Nasal cavity respiratory epithelium epithelial cell of viscerocranial mucosa (primary cell): ENCODE measurements around the gene SH3BP5L. TPM values are rescaled to one million over a fixed set of nuclear protein-coding genes. Genes with fewer than 3 reads are reported as not detected.

ENCODE experiments used
- total RNA-seq: library from RNA; depleted of rRNA; stranded (reverse); fragments of >200 nt; gene quantifications from 2 replicates; pipeline ENCODE4 v1.2.3, GENCODE V29; 2014

Gene SH3BP5L
- total RNA-seq: 20.2 and 27.3 TPM in 2 replicates

DNA sequence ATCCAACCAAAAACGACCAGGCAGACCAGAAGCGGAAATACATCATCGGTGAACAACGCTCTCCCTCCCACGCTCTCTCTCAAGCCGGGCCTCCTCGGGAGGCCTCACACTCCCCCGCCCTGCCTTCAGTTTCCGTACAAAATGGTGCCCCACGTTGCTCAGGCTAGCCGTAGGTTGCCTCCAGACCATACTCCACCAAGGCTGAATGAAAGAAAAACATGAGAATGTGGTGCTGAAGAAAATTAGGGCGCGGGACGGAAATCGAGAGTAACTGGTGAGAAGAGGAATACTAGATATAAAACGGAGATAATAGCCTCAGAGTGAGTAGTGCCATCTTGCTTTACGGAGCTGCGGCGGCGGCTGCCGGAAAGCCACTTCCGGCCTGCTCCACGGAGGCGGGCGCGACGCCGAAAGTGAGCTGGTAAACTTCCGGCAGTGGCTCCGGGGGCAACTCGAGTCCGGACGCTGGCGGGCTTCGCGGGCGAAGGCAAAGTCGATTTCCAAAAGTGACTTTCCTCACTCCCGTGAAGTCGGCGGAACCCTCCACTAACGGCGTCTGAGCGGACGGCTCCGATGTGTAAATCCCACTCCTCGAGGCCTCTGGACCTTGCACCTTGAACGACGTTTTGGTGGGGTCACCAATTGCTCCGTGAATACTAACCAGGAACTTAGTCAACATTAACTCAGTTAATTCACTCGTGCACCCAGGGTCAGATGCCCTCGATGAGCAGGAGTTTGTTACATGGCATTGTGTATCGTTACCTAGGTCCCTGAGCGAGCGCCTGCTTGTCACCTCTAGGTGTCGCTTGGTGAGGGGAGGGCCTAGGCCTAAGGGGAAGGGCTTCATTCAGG, at the start of gene SH3BP5L:
Gene SH3BP5L, minus strand, starts transcription at position 7 of the 852 bp plus-strand sequence. CDS start 980 bp downstream, outside the sequence.

DNA sequence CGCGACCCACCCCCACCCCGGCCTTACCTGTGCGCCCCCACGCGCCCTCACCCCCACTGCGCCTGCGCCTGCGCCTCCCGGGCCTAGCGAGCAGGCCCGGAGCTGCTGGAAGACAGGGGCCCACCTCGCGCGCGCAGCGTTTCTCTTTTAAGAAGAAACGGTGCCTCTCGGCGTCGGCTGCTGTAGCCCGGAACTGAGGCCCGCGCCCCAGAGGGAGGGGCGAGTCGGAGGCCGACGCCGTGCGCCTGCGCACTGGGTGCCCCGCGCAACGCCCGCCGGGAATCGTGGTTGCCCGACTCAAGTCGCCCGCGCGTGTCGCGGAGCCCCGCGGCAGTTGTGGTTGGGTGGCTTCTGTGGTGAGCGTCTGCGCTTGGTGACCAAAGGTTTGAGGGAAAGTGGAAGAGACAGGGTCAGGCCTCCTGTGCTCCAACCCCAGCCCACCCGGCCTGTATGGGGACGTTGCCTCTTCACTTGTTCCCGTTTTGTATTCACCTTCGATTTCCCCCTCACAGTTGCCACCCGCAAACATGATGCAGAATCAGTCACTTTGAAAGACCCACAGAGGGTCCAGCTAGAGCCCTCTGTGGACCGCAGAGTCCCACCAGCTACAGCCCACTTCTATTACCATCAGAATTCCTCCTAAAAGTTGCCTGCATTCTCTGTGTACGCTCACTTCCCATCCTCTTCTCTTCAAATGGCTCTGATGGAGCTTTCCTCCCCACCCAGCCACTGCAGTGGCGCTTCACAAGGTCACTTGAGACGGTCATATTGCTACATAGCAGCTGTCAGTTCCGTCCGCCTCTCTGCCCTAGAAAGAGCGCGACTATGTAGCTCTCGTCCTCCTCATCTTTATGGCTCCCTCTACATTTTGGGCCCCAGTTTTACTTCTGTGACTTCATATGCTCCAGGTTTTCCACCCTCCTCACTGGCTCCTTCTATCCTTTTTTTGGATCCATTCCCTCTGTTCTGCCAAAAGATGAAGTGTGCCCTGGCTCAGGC, 33.5 kb upstream of the SH3BP5L start, which contains the start of gene ZNF692:
Gene ZNF692, minus strand, starts transcription at position 195 of the 999 bp plus-strand sequence. CDS start 776 bp downstream, outside the sequence.

DNA sequence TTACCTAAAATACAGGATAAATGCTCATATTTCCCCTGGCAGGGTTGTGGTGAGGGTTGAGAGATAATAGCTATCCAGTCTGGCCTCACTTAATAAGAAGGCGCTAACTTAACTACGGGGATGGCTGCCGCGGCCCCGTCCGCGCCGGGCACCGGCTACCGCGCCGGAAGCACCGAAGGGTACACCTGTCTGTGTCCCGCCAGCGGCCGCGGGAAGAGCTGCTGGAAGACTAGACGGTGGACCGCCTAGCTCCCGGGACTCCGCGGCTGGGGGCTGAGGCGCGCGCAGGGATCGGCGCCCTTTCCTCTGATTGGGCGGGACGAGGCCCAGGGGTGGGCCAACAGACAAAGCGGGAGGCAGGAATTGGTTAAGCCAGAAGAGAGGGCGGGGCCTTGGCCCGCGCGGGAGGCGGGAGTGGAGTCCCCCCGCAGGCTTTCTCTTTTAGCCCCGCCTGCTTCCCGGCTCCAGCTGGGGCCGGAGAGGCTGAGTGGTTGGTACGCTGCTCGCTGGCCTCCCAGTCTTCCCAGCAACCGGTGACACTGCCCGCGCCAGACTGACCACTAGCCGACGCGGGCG, 12.2 kb upstream of the SH3BP5L start, which contains the start of gene ZNF672:
Gene ZNF672, plus strand, starts transcription at position 444 of the 576 bp plus-strand sequence. CDS start 9,051 bp downstream, outside the sequence.

Other genes with a start within 250 kb of the SH3BP5L start
- not detected in 2 replicates for gene OR2T10, start 228.2 kb downstream of the SH3BP5L start, total RNA-seq
- not detected in 2 replicates for gene OR2T11, start 190.8 kb downstream of the SH3BP5L start, total RNA-seq
- gene OR2T35, start 180.6 kb downstream of the SH3BP5L start, total RNA-seq: not detected in 2 replicates
- gene OR2T27, start 170.4 kb downstream of the SH3BP5L start, total RNA-seq: not detected in 2 replicates
- not detected in 2 replicates for gene OR14I1, start 123.1 kb downstream of the SH3BP5L start, total RNA-seq
- not detected in 2 replicates for gene LYPD8, start 70.2 kb downstream of the SH3BP5L start, total RNA-seq
- gene ZNF672, start 12.3 kb upstream of the SH3BP5L start, total RNA-seq: 24.4 and 27.3 TPM in 2 replicates
- 13.0 and 21.4 TPM in 2 replicates for gene ZNF692, start 33.2 kb upstream of the SH3BP5L start, total RNA-seq
- gene PGBD2, start 80.3 kb upstream of the SH3BP5L start, total RNA-seq: 10.3 and 11.1 TPM in 2 replicates